ENCODE data around the gene CCDC69.

Gene CCDC69

GRCh38 chr5:151138114-151138513 is 85.8 kb downstream of the CCDC69 start:
- no peak for DNase-seq

GRCh38 chr5:151137067-151137825 is 86.6 kb downstream of the CCDC69 start:
- no peak for DNase-seq

- no peak for DNase-seq
Measured at GRCh38 chr5:151134228-151134627, 89.7 kb downstream of the CCDC69 start.

GRCh38 chr5:151132963-151133362 is 90.9 kb downstream of the CCDC69 start:
- DNase-seq = no peak

Measured in activated gamma-delta T cell treated with Interleukin-2 at 50 U/mL for 16 hours (primary cell).